Body of pancreas (tissue), 4 donors: ENCODE data around the gene PCSK6. TPM values are rescaled to one million over a fixed set of nuclear protein-coding genes. Genes with fewer than 3 reads are reported as not detected.

Experiments
- ATAC-seq: fragments of 150-250 bp; one replicate; pipeline ENCODE4 v1.9.1; 2016
- DNase-seq, 4 donors: peaks; one replicate each; pipeline ENCODE4 v3.0.0-alpha.2; 2019
- H3K27ac ChIP-seq, 4 donors: fragments of 200-600 bp; sonication (generic); 1 replicate in 3 of 4; 2 replicates in 1 of 4; pipeline versions ENCODE4 v1.5.1 to v1.6.1; 2016 to 2019; ENCODE audit warnings: mild to moderate bottlenecking in 1 of 4, mixed read lengths in 1 of 4, moderate library complexity in 1 of 4
- H3K27me3 ChIP-seq, 2 donors: fragments of 200-600 bp; sonication (generic); one replicate each; pipeline ENCODE4 v1.6.0; 2016; ENCODE audit warnings: mild to moderate bottlenecking in 1 of 2
- H3K36me3 ChIP-seq, 2 donors: fragments of 200-600 bp; sonication (generic); replicated peaks in 1 of 2; 2 replicates each; pipeline ENCODE4 v1.5.1; 2016; ENCODE audit warnings: low read depth in 2 of 2; ENCODE audit not compliant: insufficient read depth in 1 of 2
- H3K4me1 ChIP-seq: fragments of 200-600 bp; sonication (generic); one replicate; pipeline ENCODE4 v1.6.0; 2016
- H3K4me3 ChIP-seq, 2 donors: fragments of 200-600 bp; sonication (generic); 1 replicate in 1 of 2; 2 replicates in 1 of 2; pipeline ENCODE4 v1.5.1; 2016 to 2019
- H3K9me3 ChIP-seq, 3 donors: fragments of 200-600 bp; sonication (generic); 1 replicate in 2 of 3; 2 replicates in 1 of 3; pipeline ENCODE4 v1.5.1; 2016
- POLR2A ChIP-seq, 3 donors: fragments of 450-650 bp; IDR thresholded peaks; one replicate each; pipeline ENCODE4 v1.6.1; 2016; ENCODE audit warnings: antibody characterized with exemption in 3 of 3, mild to moderate bottlenecking in 2 of 3
- WGBS, 2 donors: methylation state at CpG; one replicate each; pipeline ENCODE4 v1.1.5; 2017; 5-methylcytosine and 5-hydroxymethylcytosine counted together
- intact Hi-C: fragments of 100-400 bp; cut with DNase I; formaldehyde crosslinking; loops from one replicate; pipeline ENCODE4 v1.15.1; 2023
- total RNA-seq, 2 donors: library from RNA; depleted of rRNA; stranded (reverse); fragments of >200 nt; gene quantifications; one replicate each; pipeline ENCODE4 v1.1.0, GENCODE V29; 2016
- TF ChIP-seq, protein P1 (sequence below), 7 experiments: fragments of 450-650 bp in 4 of 7; fragments of 200-600 bp in 3 of 7; sonication (generic) in 3 of 7; IDR thresholded peaks; one replicate each; pipeline ENCODE4 v1.5.1; 2016 to 2019; ENCODE audit warnings: antibody characterized with exemption in 7 of 7

The PCSK6 gene
- total RNA-seq, 2 donors from 2014 or later, result 8.9 to 10.1 TPM

DNA sequence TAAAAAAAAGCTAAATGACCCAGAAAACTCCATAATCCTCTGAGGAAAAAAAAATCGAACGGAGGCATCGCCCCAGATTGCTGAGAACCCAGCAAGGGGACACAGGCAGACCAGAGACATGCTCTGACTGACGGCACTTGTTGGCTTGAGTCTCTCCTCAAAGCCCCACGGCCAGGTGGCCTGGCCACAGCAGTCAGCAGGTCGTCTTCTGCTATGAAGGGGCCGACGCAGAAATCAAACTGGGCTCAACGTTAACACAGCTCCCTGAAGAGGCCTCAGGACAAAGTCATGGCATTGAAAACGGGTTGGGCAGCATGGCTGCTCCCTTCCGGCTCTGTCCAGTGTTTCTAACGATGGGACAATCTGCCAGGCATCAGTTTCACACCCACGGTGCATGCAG lies 17.5 kb downstream of the PCSK6 start:
- Histone ChIP-seq H3K27me3 (no peaks in the 10 kb centered on the region), H3K27ac (no peak overlapping the region), H3K4me3 (no peak overlapping the region), H3K36me3 (no peaks in the 10 kb centered on the region), H3K9me3 (no peaks in the 10 kb centered on the region), H3K4me1 (no peaks in the 10 kb centered on the region)
- ATAC-seq (no peak), DNase-seq (no peak)
- 79% methylated on average over 13 of the region's 13 CpGs for WGBS, 2 donors
- TF ChIP-seq, protein P1, sequence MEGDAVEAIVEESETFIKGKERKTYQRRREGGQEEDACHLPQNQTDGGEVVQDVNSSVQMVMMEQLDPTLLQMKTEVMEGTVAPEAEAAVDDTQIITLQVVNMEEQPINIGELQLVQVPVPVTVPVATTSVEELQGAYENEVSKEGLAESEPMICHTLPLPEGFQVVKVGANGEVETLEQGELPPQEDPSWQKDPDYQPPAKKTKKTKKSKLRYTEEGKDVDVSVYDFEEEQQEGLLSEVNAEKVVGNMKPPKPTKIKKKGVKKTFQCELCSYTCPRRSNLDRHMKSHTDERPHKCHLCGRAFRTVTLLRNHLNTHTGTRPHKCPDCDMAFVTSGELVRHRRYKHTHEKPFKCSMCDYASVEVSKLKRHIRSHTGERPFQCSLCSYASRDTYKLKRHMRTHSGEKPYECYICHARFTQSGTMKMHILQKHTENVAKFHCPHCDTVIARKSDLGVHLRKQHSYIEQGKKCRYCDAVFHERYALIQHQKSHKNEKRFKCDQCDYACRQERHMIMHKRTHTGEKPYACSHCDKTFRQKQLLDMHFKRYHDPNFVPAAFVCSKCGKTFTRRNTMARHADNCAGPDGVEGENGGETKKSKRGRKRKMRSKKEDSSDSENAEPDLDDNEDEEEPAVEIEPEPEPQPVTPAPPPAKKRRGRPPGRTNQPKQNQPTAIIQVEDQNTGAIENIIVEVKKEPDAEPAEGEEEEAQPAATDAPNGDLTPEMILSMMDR (IDR thresholded peaks at IDR 0.05), result no peak
- TF ChIP-seq POLR2A (IDR thresholded peaks at IDR 0.05), result no peak
- intact Hi-C loops, result no loop called here

DNA sequence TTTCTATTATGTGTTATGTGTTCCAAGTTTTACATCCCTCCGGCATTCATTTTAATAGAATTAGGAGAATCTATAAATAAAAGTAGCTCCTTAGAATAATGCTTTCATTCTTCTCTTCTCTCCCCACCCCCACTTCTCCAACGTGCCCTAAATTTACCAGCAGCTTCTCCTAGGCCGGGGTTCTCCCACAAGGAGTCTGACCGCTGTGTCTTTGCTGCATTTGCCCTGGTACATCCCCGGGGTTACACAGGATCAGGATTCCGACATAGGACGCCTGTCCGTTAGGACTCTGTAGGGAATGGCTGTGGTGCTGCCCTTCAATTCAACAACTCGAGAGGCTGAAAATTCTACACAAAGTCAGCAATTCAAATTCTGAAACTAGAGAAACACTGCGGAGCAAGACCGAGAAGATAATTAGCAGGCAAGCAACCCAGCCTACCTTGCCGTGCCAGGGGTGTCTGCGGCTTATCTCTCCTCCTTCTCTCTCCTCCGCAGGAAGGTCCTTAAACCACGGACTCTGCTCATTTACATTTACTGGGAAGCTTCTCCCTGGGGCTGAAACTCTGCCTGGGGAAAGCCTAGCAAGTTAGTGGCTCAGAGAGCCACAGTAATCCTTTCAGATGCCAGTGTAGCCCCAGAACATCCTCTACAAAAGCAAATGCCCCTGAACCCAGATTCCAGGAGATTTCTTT lies 18.8 kb downstream of the PCSK6 start:
- TF ChIP-seq, protein P1 (IDR thresholded peaks at IDR 0.05), result no peak
- no peak for TF ChIP-seq POLR2A (IDR thresholded peaks at IDR 0.05)
- Histone ChIP-seq H3K4me1 (no peaks in the 10 kb centered on the region), H3K27me3 (no peaks in the 10 kb centered on the region), H3K9me3 (no peaks in the 10 kb centered on the region), H3K36me3 (no peaks in the 10 kb centered on the region), H3K27ac (no peak overlapping the region), H3K4me3 (no peak overlapping the region)
- intact Hi-C loops, result no loop called here
- WGBS, 2 donors, result 80 to 88% methylated on average over 15 of the region's 15 CpGs
- ATAC-seq, result no peak
- no peak for DNase-seq

DNA sequence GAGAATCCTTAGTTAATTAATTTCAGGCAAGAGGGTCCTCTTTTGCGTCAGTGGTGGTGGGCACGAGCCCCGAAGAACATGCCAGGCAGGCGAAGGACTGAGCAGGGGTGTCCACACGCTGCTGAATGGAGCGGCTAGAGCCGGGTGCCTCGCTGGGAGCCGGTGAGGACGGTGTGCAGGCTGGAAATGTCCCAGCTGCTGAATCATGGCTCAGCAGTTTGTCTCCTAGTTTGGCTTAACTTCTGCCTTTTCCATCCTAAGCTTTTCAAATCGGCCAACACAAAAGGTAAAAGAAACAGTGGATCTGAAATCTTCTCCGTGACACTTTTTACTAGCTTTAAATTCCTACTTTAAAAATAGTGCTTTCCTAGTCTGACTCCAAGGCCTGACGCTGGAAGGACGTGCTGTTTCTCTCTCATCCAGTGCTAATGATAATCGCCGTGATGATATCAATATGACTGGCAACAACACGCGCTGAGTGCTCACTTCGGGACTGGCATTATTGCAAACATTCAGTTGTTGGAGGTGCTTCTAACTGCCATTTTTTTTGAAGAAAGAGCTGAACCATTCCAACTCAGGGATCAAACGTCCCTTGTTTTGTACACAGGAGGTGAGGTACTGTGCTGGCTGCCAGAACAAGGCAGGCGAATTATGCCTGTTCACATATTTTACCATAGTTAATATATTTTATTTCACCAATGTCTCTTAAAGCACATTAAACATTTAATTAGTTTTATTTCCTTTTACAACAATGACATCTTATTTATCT lies 19.8 kb downstream of the PCSK6 start:
- WGBS, 2 donors, result 73% methylated on average over 21 of the region's 21 CpGs
- H3K4me1 ChIP-seq, result no peaks in the 10 kb centered on the region
- H3K4me3 ChIP-seq, result no peak overlapping the region
- H3K9me3 ChIP-seq, result no peaks in the 10 kb centered on the region
- ATAC-seq, result no peak
- no peaks in the 10 kb centered on the region for H3K27me3 ChIP-seq
- H3K36me3 ChIP-seq, result no peaks in the 10 kb centered on the region
- TF ChIP-seq, protein P1 (IDR thresholded peaks at IDR 0.05), result no peak
- TF ChIP-seq POLR2A (IDR thresholded peaks at IDR 0.05), result no peak
- intact Hi-C loops, result no loop called here
- no peak overlapping the region for H3K27ac ChIP-seq
- no peak for DNase-seq

DNA sequence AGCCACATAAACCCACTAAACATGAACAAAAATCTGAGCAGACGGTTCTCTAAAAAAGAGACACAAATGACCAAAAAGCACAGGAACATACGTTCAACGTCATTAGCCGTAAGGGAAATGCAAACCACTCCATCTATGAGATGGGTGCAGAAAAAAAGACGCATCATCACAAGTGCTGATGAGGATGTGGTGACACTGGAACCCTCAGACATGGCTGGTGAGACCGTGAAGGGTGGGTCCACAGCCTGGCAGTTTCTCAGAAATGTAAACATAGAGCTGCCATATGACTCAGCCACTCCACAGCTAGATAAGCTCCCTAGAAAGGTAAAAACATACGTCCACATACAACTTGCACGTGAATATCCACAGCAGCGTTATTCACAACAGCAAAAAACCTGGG lies 23.3 kb downstream of the PCSK6 start:
- TF ChIP-seq, protein P1 (IDR thresholded peaks at IDR 0.05), result no peak
- no peak for TF ChIP-seq POLR2A (IDR thresholded peaks at IDR 0.05)
- no peak for DNase-seq
- intact Hi-C loops, result no loop called here
- Histone ChIP-seq H3K36me3 (no peaks in the 10 kb centered on the region), H3K27ac (no peak overlapping the region), H3K4me1 (no peaks in the 10 kb centered on the region), H3K4me3 (no peak overlapping the region), H3K9me3 (no peaks in the 10 kb centered on the region), H3K27me3 (no peaks in the 10 kb centered on the region)
- WGBS, 2 donors, result 92 to 93% methylated on average over 9 of the region's 9 CpGs
- ATAC-seq, result no peak
